Measurements from ENCODE around the gene CTRL. TPM values are rescaled to one million over a fixed set of nuclear protein-coding genes. Genes with fewer than 3 reads are reported as not detected.

CTRL gene
- total RNA-seq, 4 donors from 2014 or later = 0.27 TPM; not detected in 3

- DNase-seq = peak in 1 of 2 donors; percentile 12
- H3K36me3 ChIP-seq = peaks cover 0 to 92% of the 10 kb centered on the region in 2 donors
- no peak for ATAC-seq
- intact Hi-C loops (cut with DNase I; ENCODE audit: low total_unique reads) = no loop called here
- in situ Hi-C loops (cut with MboI; ENCODE audit: low sequenced_read_pairs in 4 of 4) = no loop called here
- H3K9me3 ChIP-seq = no peaks in the 10 kb centered on the region
- TF ChIP-seq POLR2A (IDR thresholded peaks at IDR 0.05) (no peak), CTCF (IDR thresholded peaks at IDR 0.05 in 4 of 5, conservative IDR thresholded peaks at IDR 0.05 in 1 of 5) (no peak)
- no peak overlapping the region for H3K4me3 ChIP-seq
- H3K27ac ChIP-seq = no peak overlapping the region
- peaks cover 18 to 20% of the 10 kb centered on the region in 2 donors for H3K4me1 ChIP-seq
- no peaks in the 10 kb centered on the region for H3K27me3 ChIP-seq
These were observed 18.0 kb upstream of the CTRL start for GRCh38 chr16:67949645-67950044.

- Histone ChIP-seq H3K27me3 (no peaks in the 10 kb centered on the region), H3K36me3 (peaks cover 0 to 89% of the 10 kb centered on the region in 2 donors), H3K9me3 (no peaks in the 10 kb centered on the region), H3K27ac (no peak overlapping the region), H3K4me3 (no peak overlapping the region), H3K4me1 (peaks cover 25 to 30% of the 10 kb centered on the region in 2 donors)
- in situ Hi-C loops (cut with MboI; ENCODE audit: low sequenced_read_pairs in 4 of 4) (no loop called here), intact Hi-C loops (cut with DNase I; ENCODE audit: low total_unique reads) (no loop called here)
- no peak for DNase-seq
- no peak for ATAC-seq
- no peak for TF ChIP-seq CTCF (IDR thresholded peaks at IDR 0.05 in 4 of 5, conservative IDR thresholded peaks at IDR 0.05 in 1 of 5)
- TF ChIP-seq POLR2A (IDR thresholded peaks at IDR 0.05) = no peak
These were observed 16.4 kb upstream of the CTRL start for GRCh38 chr16:67948015-67948414.

GRCh38 chr16:67946966-67947558 is 15.4 kb upstream of the CTRL start:
- Histone ChIP-seq H3K27me3 (no peaks in the 10 kb centered on the region), H3K4me1 (peaks cover 27 to 30% of the 10 kb centered on the region in 2 donors), H3K36me3 (peaks cover 0 to 86% of the 10 kb centered on the region in 2 donors), H3K9me3 (no peaks in the 10 kb centered on the region), H3K27ac (peak overlapping the region in 1 of 4 donors; percentile 22), H3K4me3 (no peak overlapping the region)
- TF ChIP-seq POLR2A (IDR thresholded peaks at IDR 0.05) (no peak), CTCF (IDR thresholded peaks at IDR 0.05 in 4 of 5, conservative IDR thresholded peaks at IDR 0.05 in 1 of 5) (no peak)
- ATAC-seq = no peak
- in situ Hi-C loops (cut with MboI; ENCODE audit: low sequenced_read_pairs in 4 of 4) = no loop called here
- DNase-seq = no peak
- intact Hi-C loops (cut with DNase I; ENCODE audit: low total_unique reads) = no loop called here

GRCh38 chr16:67946128-67946569 is 14.5 kb upstream of the CTRL start:
- ATAC-seq (no peak), DNase-seq (no peak)
- Histone ChIP-seq H3K4me3 (no peak overlapping the region), H3K27me3 (no peaks in the 10 kb centered on the region), H3K4me1 (peaks cover 18 to 23% of the 10 kb centered on the region in 2 donors), H3K9me3 (no peaks in the 10 kb centered on the region), H3K36me3 (peaks cover 0 to 77% of the 10 kb centered on the region in 2 donors), H3K27ac (peak overlapping the region in 2 of 4 donors; percentile 7 to 22)
- TF ChIP-seq POLR2A (IDR thresholded peaks at IDR 0.05) (no peak), CTCF (IDR thresholded peaks at IDR 0.05 in 4 of 5, conservative IDR thresholded peaks at IDR 0.05 in 1 of 5) (no peak)
- intact Hi-C loops (cut with DNase I; ENCODE audit: low total_unique reads) (no loop called here), in situ Hi-C loops (cut with MboI; ENCODE audit: low sequenced_read_pairs in 4 of 4) (no loop called here)
